ENCODE measurements around the gene TBC1D2B. TPM values are rescaled to one million over a fixed set of nuclear protein-coding genes. Genes with fewer than 3 reads are reported as not detected.

The TBC1D2B gene
- total and polyA plus RNA-seq, 2 donors = 31.6 to 55.0 TPM

GRCh38 chr15:78049691-78050440, 27.6 kb downstream of the TBC1D2B start:
- no peak overlapping the region for H3K4me3 ChIP-seq (ENCODE audit: low read depth, low read length)
- 37% methylated on average over 7 of the region's 7 CpGs for WGBS
- H3K27ac ChIP-seq (ENCODE audit: low read depth) = no peak overlapping the region
- peaks cover 10% of the 10 kb centered on the region for H3K4me1 ChIP-seq (ENCODE audit: insufficient read depth)
- H3K36me3 ChIP-seq (ENCODE audit: insufficient read depth) = no peaks in the 10 kb centered on the region
- no peak for DNase-seq (ENCODE audit: extremely low spot score)

GRCh38 chr15:78048628-78048920, 28.9 kb downstream of the TBC1D2B start:
- Histone ChIP-seq H3K4me1 (ENCODE audit: insufficient read depth) (peaks cover 13% of the 10 kb centered on the region), H3K36me3 (ENCODE audit: insufficient read depth) (peaks cover 4% of the 10 kb centered on the region), H3K27ac (ENCODE audit: low read depth) (peak overlapping the region; percentile 40), H3K4me3 (ENCODE audit: low read depth, low read length) (no peak overlapping the region)
- 57% methylated on average over 5 of the region's 5 CpGs for WGBS
- DNase-seq (ENCODE audit: extremely low spot score) = no peak

GRCh38 chr15:78047761-78048627, 29.5 kb downstream of the TBC1D2B start:
- H3K27ac ChIP-seq (ENCODE audit: low read depth) = peak overlapping the region; percentile 40
- DNase-seq (ENCODE audit: extremely low spot score) = no peak
- H3K4me1 ChIP-seq (ENCODE audit: insufficient read depth) = peaks cover 14% of the 10 kb centered on the region
- H3K36me3 ChIP-seq (ENCODE audit: insufficient read depth) = peaks cover 5% of the 10 kb centered on the region
- H3K4me3 ChIP-seq (ENCODE audit: low read depth, low read length) = no peak overlapping the region
- 28% methylated on average over 8 of the region's 8 CpGs for WGBS

GRCh38 chr15:78046796-78047341, 30.6 kb downstream of the TBC1D2B start:
- no peak overlapping the region for H3K4me3 ChIP-seq (ENCODE audit: low read depth, low read length)
- H3K27ac ChIP-seq (ENCODE audit: low read depth) = peak overlapping the region; percentile 33
- DNase-seq (ENCODE audit: extremely low spot score) = no peak
- peaks cover 5% of the 10 kb centered on the region for H3K36me3 ChIP-seq (ENCODE audit: insufficient read depth)
- peaks cover 11% of the 10 kb centered on the region for H3K4me1 ChIP-seq (ENCODE audit: insufficient read depth)
- WGBS = 80% methylated on average over 5 of the region's 5 CpGs

DNA sequence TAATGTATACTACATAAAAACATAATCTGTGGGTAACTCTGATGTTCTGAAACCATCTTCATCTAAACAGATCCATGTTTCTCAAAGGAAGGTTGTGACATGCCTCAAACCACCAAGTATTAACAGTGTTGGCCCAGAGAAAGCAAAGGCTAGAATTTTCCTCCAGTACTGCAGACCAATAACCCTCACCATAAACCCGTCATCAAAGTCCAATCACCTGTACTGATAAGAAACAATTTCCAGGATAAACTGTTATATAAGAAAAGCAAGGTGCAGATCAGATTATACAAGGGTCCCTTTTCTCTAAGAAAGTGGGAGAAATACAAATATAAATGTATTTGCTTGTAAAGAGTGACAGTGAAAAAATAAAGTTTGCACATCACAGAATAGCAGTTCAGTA, 32.3 kb downstream of the TBC1D2B start:
- H3K4me1 ChIP-seq (ENCODE audit: insufficient read depth) = peaks cover 9% of the 10 kb centered on the region
- no peak overlapping the region for H3K27ac ChIP-seq (ENCODE audit: low read depth)
- DNase-seq (ENCODE audit: extremely low spot score) = no peak
- H3K4me3 ChIP-seq (ENCODE audit: low read depth, low read length) = no peak overlapping the region
- 69% methylated on average over 1 of the region's 1 CpG for WGBS
- H3K36me3 ChIP-seq (ENCODE audit: insufficient read depth) = peaks cover 5% of the 10 kb centered on the region

DNA sequence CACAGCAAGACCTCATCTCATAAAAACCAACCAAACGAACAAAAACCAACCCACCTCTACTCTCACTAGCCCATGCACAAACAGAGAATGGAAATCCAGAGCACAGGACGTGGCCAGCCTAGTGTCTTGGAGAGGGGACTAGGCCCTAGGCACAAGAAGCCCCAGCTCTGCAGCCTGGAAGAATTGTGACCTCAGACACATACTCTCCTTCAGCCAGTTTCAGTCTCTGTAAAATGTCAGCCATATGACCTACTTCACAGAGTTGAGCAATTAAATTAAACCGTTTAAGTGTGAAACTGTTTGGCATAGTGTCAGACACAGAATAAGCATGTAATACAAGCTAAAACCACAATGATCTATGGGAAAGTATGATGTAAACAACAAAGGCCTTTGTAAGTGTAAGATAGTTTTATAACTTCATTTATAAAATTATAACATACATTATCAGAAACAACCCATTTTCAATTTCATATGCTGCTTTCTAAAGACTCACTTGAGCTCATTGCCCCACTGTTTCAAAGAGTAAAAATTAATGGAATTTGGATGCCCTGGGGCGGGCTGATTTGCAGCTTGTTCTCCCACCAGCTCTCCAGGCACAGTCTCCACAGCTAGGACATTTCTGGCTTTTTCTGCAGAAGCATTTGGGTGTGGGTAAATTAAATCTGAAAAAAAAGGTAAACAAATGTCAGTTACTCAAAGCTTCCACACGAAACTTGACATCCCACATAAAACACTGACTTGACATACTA, 32.9 kb downstream of the TBC1D2B start:
- 58% methylated on average over 5 of the region's 5 CpGs for WGBS
- Histone ChIP-seq H3K27ac (ENCODE audit: low read depth) (no peak overlapping the region), H3K4me3 (ENCODE audit: low read depth, low read length) (no peak overlapping the region), H3K4me1 (ENCODE audit: insufficient read depth) (peaks cover 9% of the 10 kb centered on the region), H3K36me3 (ENCODE audit: insufficient read depth) (peaks cover 5% of the 10 kb centered on the region)
- no peak for DNase-seq (ENCODE audit: extremely low spot score)

DNA sequence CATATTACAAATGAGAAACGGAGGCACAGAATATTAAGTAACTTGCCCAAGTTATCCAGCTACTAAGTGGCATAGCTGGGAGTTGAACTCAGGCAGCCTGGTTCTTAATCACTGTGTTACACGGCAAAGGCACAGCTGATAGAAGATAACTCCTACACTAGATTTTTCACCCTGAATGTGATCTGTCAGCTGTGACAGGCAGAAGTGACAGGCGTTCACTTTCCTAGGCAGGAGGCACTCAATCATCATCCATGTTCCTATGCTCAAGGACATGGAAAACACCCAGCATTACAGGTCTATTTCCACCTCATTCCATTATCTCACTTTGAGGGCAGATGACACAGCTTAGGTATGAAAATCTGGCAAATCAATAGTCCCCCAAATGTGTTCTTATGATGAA, 35.6 kb downstream of the TBC1D2B start:
- 85% methylated on average over 3 of the region's 3 CpGs for WGBS
- H3K4me1 ChIP-seq (ENCODE audit: insufficient read depth) = peaks cover 4% of the 10 kb centered on the region
- H3K27ac ChIP-seq (ENCODE audit: low read depth) = no peak overlapping the region
- no peak overlapping the region for H3K4me3 ChIP-seq (ENCODE audit: low read depth, low read length)
- H3K36me3 ChIP-seq (ENCODE audit: insufficient read depth) = peaks cover 5% of the 10 kb centered on the region
- no peak for DNase-seq (ENCODE audit: extremely low spot score)

DNA sequence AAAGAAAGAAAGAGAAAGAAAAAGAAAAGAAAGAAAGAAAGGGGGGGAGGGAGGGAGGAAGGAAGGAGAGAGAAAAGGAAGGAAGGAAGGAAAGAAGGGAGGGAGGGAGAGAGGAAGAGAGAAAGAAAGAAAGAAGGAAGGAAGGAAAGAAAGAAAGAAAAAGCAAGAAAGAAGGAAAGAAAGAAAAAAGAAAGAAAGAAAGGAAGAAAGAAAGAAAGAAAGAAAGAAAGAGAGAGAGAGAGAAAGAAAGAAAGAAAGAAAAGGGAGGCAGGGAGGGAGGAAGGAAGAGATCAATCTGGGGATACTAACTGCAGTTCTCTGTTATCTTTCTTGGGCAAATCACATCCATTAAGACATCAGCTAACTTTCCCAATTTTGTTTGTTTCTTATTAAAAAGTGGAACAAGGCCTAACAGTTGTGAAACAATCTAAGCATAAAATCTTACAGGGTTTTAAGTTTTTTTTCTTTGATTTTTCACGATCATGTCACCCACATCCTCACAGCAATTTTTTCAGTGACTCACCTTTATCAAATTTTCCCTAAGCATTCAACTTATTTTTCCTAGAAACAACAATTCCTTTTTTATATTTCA, 36.8 kb downstream of the TBC1D2B start:
- H3K4me1 ChIP-seq (ENCODE audit: insufficient read depth) = peaks cover 4% of the 10 kb centered on the region
- 57% methylated on average over 1 of the region's 1 CpG for WGBS
- no peak overlapping the region for H3K4me3 ChIP-seq (ENCODE audit: low read depth, low read length)

GRCh38 chr15:78038585-78039247, 38.8 kb downstream of the TBC1D2B start:
- Histone ChIP-seq H3K27ac (ENCODE audit: low read depth) (no peak overlapping the region), H3K4me1 (ENCODE audit: insufficient read depth) (peaks cover 1% of the 10 kb centered on the region), H3K4me3 (ENCODE audit: low read depth, low read length) (no peak overlapping the region), H3K36me3 (ENCODE audit: insufficient read depth) (peaks cover 2% of the 10 kb centered on the region)
- 87% methylated on average over 8 of the region's 8 CpGs for WGBS
- DNase-seq (ENCODE audit: extremely low spot score) = no peak

More for the DNA sequence above, 36.8 kb downstream of the TBC1D2B start:
- DNase-seq (ENCODE audit: extremely low spot score) = no peak
- Histone ChIP-seq H3K36me3 (ENCODE audit: insufficient read depth) (peaks cover 5% of the 10 kb centered on the region), H3K27ac (ENCODE audit: low read depth) (no peak overlapping the region)

DNA sequence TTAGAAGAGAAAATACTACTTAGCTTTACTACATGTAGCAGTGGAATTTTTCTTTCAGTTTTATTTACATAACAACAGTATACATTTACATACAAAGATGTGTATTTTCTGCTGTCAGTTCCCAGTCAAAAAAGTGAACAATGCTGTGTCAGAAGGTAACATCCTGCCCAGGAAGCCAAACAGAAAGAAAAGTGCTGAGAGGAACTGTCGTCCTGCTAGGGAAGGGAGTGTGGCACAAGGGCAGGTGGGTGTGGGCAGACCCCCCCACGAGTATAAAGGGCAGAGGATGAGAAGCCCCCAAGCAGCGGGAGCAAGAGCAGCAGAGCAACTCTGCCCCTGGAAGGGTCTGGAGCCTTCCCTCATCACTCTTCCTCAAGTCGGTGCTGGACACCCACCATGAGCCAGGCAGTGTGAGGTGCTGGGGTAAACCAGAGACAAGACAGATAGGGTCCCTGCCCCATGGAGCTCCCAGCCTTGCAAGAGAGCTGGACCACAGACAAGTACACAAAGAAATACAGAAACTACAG, 39.7 kb downstream of the TBC1D2B start:
- Histone ChIP-seq H3K4me3 (ENCODE audit: low read depth, low read length) (no peak overlapping the region), H3K4me1 (ENCODE audit: insufficient read depth) (no peaks in the 10 kb centered on the region), H3K36me3 (ENCODE audit: insufficient read depth) (no peaks in the 10 kb centered on the region), H3K27ac (ENCODE audit: low read depth) (no peak overlapping the region)
- DNase-seq (ENCODE audit: extremely low spot score) = no peak
- WGBS = 68% methylated on average over 4 of the region's 4 CpGs

GRCh38 chr15:78037328-78037727, 40.2 kb downstream of the TBC1D2B start:
- Histone ChIP-seq H3K4me3 (ENCODE audit: low read depth, low read length) (no peak overlapping the region), H3K27ac (ENCODE audit: low read depth) (no peak overlapping the region), H3K4me1 (ENCODE audit: insufficient read depth) (no peaks in the 10 kb centered on the region), H3K36me3 (ENCODE audit: insufficient read depth) (no peaks in the 10 kb centered on the region)
- no peak for DNase-seq (ENCODE audit: extremely low spot score)
- whole genome bisulfite sequencing = 78% methylated on average over 7 of the region's 7 CpGs

GRCh38 chr15:78035861-78036476, 41.5 kb downstream of the TBC1D2B start:
- Histone ChIP-seq H3K4me1 (ENCODE audit: insufficient read depth) (no peaks in the 10 kb centered on the region), H3K36me3 (ENCODE audit: insufficient read depth) (no peaks in the 10 kb centered on the region), H3K4me3 (ENCODE audit: low read depth, low read length) (no peak overlapping the region), H3K27ac (ENCODE audit: low read depth) (peak overlapping the region; percentile 27)
- no peak for DNase-seq (ENCODE audit: extremely low spot score)
- WGBS = 90% methylated on average over 6 of the region's 6 CpGs
